C1 segment of cervical spinal cord (tissue), 14 donors: ENCODE measurements around the gene ZBTB2.
"Not testable (repeated sequence)": the region's sequence is repeated elsewhere in the genome, so short reads cannot be mapped to it uniquely, and the experiment has no call there.

Experiments used
- DNase-seq, 14 donors: peaks; one replicate each; lab custom pipeline; 2025; lab: John Stamatoyannopoulos, UW

Gene ZBTB2

DNA sequence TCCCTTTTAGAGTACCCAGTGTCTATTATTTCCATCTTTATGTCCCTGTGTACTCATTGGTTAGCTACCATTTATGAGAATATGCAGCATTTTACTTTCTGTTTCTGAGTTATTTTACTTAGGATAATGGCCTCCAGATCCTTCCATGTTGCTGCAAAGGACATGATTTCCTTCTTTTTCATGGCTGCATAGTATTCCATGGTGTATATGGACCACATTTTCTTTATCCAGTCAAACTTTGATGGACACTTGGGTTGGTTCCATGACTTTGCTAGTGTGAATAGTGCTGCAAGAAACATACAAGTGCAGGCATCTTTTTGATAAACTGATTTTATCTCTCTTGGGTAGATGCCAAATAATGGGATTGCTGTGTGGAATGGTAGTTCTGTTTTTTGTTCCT lies 55.4 kb downstream of the ZBTB2 start:
- DNase-seq: no peak

DNA sequence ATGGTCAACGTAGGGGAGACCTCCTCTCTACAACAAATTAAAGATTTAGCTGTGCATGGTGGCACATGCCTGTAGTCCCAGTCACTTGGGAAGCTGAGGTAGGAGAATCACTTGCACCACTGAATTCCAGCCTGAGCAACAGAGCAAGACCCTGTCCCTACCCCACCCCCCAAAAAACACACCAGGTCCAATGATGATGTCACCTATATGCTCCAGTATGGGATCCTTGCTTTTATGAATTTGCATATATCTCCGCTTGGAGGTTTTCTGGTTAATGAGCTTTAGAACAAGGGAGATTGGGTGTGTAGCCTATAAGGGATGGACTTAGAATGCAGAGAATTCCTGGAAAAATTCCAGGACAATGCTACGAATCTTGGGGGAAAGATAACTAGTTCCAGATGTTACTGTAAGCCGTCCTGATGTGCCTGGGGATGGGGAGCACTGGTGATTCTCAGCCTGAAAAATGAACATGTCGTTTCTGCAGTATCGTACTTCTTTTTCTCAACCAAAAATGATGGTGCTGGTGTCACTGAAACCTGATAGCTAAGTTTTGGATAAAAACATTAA lies 61.1 kb downstream of the ZBTB2 start:
- DNase-seq: no peak

DNA sequence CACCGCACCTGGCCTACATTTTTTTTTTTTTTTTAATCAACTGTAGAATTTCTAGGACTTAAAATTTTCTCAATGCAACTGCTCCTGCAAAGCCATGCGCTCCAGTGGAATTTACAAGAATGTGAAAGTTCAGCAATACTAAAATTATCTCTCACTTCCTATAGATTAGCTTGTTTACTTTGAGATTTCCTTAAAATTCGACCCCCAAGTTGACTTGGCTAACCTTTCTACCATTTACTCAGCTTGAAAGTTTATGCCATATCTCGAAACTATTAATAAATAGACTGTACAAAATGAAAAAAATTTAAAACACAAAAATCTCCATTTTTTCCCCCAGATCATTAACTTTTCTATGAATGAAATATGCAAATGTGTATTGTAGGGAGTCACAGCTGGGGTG lies 64.3 kb downstream of the ZBTB2 start:
- DNase-seq: no peak

DNA sequence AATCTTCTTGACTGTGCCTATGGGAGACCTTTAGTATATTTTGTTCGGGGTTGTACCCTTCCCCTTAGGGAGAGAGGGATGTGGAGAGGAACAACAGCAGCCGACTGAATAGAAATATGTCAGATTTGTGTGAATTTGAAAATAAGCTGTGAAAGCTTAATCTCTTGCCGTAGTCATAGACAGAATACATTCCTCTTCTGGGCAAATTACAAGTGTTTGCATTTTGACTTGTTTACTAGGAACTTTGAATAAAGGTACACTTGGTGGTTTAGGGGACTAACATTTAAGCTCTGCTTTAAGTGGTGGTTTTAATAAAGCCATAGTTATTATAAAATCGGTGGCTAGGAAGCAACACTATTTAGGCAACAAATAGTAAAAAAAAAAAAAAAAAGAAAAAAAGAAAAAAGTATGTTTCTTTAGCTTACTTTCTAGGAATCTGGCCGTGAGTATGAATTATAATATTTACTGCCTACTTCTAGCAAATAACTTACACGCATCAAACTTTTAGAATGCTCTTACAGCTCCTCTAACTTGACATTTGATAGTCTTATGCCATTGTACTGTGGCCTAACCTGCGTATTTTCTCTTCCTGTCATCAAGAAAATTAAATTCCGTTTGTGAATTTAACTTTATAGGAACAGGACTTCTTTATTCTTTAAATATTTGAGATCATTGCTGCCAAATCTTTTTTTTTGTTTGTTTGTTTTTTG lies 65.1 kb downstream of the ZBTB2 start:
- DNase-seq: no peak

DNA sequence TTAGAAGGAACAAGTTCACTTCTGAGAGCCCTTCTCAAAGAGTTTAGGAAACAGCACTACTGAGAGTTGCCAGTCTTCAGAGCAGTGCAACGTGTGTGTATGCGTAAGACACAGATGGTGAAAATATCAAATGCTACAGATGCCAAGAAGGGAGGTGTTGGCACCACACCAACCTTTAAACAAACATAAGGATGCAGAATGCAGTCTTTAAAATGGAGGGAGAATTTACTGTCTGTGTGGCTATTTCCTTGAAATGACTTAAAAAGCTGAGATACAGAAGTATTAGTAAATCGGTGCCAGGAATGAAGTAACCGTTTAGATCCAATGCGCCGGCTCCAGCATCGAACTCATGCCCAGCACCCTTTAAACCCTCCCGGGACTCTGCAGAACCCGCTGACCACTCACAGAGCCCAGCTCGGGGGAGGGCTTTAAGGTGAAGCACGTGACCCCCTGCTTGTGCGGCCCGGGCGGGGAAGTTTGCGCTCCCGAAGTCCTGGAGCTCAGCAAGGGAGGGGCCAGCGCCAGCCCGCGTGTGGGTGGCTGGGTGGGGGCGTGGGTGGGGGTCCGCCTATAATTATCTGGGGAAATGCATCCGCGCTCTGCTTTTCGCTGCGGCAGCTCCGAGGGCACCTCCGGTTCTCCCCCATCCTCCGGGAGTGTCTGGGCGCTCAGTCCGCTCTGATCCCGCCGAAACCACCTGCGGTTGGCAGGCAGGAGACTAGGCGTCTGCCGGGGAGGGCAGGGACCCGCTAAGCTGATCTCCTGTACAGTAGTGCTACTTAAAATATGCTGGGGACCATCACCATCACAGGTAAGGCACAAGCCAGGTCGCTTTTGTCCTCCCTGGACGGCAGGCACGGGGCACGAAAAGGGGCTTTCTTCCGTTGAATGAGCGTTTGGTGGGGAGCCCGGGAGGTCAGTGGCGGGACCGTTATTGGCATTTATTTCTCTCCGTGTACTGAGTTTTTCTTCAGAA lies 66.0 kb downstream of the ZBTB2 start:
- DNase-seq: peak in 8 of 14 donors; percentile 5 to 72 (median 21)

DNA sequence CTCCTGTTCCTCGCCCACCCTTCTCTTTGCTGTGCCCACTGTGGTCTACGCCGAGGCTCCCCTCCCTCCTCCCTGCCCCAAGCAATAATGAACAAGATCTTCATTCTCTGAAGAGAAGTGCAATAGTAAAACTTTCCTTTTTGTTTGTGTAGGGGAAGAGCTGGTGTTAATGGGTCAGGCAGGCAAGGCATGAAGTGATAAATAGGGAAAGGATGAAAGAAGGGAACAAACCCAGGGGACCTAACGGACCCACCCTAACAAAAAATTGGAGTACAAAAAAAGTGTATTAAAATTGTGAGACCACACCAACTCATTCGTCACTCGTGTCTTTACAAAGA lies 66.9 kb downstream of the ZBTB2 start:
- no peak for DNase-seq

DNA sequence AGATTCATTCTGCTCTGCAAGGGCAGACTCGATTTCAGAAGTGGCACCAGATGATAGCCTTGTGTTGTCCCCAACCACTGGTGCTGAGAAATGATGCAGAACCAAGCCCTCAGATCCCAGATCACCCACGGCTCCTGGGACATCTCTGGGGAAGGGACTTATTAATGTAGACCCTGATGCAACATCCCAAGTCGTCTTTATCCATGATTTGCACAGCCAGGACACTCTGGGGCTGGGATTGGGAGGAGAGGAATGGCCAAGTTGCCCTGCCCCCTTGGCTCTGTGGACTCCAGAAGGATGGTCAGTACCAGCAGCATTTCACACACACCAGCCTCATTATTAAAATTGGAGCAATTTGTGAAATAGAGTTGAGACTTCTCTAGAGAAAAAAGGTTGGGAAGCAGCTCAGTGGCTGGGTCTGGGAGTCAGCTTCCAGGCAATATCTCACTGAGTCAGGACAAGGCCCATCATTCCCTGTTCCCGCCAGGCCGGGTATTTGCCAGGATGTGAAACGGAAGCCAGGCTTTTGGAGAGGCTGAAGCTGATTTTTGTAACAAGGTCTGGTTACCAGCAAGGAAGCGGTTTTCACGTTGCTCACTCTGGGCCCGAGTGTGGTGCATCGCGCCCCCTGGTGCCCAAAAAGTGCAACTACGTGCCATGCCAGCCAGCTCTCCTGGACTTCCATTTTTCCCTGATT lies 67.4 kb downstream of the ZBTB2 start:
- DNase-seq: peak; percentile 9 to 92 (median 66)

DNA sequence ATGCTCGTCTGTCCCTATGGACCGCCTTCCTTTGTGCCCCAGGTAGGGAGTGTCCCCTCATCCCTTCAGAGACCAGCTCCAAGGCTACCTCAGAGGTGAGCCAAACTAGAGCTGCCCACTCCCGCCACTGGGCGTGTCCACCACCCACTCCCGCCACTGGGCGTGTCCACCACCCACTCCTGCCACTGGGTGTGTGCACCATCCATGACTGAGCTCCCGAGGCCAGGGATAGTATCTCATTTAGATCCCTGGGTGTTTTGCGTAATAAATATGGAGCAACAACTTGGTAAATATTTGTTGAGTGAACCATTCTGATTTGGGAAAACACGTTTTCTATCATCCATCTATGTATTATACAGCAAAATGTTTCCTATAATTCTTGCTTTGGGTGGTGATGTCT lies 68.8 kb downstream of the ZBTB2 start:
- DNase-seq: no peak

DNA sequence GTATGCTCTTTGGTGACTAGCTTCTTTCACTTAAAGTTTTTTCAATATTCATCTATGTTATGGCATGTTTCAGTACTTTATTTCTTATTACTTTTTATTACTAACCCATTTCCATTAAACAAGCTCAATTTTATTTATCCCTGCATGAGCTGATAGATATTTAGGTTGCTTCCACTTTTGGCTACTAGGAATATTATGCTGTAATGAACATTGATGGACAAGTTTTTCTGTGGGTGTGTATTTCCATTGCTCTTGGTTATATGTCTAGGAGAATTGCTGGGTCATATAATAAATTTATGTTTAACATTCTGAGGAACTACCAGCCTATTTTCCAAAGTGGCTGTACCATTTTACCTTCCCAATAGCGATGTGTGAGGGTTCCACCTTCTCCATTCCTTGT lies 69.9 kb downstream of the ZBTB2 start:
- DNase-seq: no peak

DNA sequence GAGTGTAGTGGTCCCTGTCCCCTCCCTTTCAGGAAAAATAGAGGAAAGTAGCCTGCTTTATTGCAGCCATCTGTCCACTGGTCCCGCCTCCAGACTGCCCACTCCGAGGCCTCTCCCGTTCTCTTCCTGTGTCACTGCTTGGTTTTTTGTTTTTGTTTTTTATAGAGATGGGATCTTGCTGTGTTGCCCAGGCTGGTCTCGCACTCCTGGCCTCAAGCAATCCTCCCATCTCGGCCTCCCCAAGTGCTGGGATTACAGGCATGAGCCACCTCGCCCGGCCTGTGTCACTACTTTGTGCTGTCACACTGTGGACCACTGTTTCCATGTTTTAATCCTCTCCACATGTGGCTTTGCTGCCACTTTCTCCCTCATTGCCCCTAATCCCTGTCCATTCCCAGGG lies 71.2 kb downstream of the ZBTB2 start:
- DNase-seq: peak in 1 of 14 donors; percentile 44

DNA sequence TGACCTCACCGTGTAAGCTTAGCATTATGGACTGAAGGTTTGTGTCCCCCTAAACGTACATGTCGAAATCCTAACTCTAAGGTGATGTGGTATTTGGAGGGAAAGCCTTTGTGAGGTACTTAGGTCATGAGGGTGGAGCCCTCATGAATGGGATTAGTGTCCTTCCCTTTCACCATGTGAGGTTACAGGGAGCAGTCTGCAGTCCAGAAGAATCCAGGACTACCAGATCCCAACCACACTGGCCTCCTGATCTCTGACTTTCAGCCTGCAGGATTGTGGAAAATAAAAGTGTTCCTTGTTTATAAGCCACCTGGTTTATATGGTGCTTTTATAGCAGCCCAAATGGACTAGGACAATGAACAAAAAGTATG lies 73.4 kb downstream of the ZBTB2 start:
- no peak for DNase-seq

DNA sequence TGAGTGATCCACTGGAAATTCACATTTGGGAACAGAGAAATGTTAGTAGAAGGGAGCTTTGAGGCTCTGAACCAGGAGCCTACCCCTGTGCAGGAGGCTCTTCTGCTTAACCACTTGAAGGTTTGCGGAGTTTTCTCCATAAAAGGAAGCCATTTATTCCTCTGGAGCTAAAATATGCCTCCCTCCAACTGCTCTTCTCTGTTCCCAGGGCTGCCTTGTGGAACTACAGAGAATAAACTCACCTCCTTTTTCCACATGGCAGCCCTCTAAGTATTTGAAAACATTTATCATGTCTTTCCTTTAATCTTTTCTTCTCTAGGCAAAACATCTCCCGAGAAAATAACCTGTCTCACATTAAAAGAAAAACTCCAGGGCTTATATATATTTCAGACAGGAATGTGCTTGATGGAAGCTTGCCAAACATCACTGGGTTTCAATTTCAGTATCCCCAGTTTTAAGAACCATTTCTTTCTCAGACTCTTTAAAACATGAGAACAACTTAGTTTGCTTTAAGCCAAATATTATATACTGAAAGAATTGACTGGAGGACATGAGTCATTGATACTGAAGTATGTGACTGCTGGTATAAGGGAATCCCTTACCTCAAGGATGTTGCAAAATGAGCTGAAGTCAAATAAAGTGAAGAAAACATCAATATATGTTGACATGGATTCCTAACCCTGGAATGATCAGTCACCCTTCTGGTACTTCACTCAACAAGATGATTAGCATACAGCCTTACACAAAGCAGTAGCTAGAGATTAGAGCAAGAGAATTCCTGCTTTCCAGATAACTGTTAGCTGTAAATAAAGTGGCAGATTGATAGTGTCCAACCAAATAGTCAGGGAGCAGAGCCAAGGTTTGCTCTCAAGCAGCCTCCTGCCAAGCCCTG lies 74.0 kb downstream of the ZBTB2 start:
- DNase-seq: peak in 1 of 14 donors; percentile 47

DNA sequence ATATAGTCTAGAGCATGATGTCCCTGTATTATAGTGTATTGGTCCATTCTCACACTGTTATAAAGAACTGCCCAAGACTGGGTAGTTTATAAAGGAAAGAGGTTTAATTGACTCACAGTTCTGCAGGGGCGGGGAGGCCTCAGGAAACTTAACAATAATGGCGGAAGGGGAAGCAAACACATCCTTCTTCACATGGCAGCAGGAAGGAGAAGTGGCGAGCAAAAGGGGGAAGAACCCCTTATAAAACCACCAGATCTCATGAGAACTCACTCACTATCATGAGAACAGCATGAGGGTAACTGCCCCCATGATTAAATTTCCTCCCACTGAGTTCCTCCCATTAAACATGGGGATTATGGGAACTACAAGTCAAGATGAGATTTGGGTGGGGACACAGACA lies 75.7 kb downstream of the ZBTB2 start:
- not testable (repeated sequence) for DNase-seq
